Activated CD4-positive, alpha-beta T cell treated with anti-CD3 and anti-CD28 coated beads, Interleukin-2, amount 50 U/mL, for 16 hours (primary cell): ENCODE measurements around the gene PDZRN4.

Source experiments
- DNase-seq: peaks from one replicate; pipeline ENCODE4 v3.0.0-alpha.2; 2020

PDZRN4 gene

GRCh38 chr12:41462312-41462711 lies 274.2 kb downstream of the PDZRN4 start:
- DNase-seq: no peak

GRCh38 chr12:41465526-41465925 lies 277.4 kb downstream of the PDZRN4 start:
- DNase-seq: no peak

DNA sequence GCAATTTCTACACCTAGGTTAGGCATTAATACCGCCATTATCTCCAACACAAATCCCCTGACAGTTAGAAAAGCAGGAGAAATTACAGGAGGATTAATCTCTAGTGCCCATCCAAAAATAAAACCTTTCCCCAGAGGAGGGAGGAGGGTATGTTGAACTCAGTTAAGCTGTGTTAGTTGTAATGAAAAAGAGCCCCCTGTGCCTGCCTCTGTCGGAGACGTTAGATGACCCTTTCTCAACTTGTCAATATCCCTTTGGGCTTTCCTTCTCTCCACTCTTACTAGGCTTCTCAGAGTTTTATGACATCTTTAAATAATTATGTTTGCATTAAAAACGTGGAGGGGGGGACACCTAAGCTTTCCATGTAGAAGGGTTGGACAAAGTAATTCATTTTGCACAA lies 278.2 kb downstream of the PDZRN4 start:
- DNase-seq: no peak

DNA sequence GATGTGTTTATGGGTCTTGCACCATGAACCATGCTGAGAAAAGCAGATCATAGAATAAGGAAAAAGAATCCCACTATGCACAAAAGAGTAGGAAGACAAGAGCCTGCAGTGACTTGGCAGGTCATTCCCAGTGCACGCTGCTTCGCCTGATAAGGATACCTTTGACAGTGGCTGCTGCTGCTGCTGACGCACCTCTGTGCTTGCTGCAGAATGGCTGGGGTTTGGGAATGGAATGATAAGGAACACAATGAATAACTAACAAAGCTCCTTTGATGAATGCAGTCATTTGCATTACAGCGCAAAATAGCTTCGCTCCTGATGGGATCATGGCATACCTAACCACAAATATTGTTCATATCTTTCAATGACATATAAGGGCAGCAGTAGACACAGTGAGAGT lies 278.7 kb downstream of the PDZRN4 start:
- no peak for DNase-seq

DNA sequence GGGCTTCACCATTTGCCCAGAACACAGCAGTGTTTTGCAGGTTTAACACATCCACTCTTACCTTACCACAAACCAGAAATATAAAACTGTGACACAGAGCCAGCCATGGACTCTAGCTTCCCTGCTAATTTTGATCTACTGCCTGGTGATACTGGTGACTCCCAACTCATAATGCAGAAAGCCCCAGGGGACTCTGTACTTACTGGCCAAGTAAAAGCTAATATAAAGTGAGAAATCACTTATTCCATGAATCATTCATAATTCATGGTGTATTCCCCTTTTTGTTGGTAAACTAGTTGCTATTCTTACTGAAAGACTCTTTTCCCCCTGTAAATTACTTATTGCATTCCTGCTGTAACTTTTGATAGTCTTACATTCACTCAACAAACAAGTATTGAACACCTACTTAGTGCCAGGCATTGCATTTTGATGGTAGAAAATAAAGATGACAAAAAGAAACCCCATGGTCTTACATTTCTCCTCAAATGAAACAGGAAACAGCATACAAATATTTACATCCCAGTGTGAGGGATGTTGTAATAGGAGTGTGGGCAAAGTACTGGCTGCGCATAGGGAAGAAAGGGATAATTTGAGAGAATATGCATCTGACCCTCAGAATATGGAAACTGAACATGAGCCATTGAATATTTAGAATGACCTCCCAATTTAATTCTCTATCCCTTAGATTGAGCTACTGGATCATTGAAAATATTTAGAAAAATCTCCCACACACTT lies 279.6 kb downstream of the PDZRN4 start:
- no peak for DNase-seq

DNA sequence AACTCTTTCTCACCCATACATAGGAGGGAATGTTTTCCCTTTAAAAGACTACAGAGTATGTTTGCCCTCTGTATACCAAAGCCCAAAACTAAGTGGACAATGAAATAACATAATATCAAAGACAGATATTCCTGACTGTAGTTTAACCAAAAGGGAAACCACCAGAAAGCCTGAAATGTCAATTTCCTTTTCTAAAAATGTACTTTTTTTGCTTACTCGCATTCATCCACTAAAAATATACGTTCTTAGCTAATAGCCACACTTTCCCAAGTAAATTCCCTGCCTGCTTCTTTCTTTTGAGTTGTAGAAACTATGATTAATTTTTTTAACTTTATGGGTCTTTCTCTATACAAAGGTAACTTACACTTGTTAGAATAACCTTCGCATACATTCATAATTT lies 280.2 kb downstream of the PDZRN4 start:
- DNase-seq: no peak

DNA sequence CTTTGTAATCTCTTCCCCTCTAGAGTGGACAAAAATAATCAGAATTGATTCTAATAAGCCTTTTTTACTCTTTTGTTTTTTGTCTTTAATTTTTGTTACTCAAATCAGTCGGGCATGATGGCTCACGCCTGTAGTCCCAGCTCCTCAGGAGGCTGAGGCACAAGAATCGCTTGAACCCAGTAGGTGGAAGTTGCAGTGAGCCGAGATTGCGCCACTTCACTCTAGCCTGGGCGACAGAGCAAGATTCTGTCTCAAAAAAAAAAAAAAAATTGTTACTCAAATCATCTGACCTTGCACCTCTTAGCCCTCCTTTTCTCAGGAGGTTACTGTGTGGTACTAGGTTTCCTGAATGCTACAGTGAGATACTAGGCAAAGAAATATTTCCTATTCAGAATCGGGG lies 280.6 kb downstream of the PDZRN4 start:
- no peak for DNase-seq

GRCh38 chr12:41473441-41473840 lies 285.3 kb downstream of the PDZRN4 start:
- no peak for DNase-seq

GRCh38 chr12:41474001-41474400 lies 285.9 kb downstream of the PDZRN4 start:
- DNase-seq: no peak

- no peak for DNase-seq
These were observed 288.6 kb downstream of the PDZRN4 start for GRCh38 chr12:41476499-41477439.

- DNase-seq: no peak
These were observed 291.3 kb downstream of the PDZRN4 start for GRCh38 chr12:41479426-41479825.

- DNase-seq: peak; percentile 2
These were observed 297.1 kb downstream of the PDZRN4 start for GRCh38 chr12:41485203-41485602.

DNA sequence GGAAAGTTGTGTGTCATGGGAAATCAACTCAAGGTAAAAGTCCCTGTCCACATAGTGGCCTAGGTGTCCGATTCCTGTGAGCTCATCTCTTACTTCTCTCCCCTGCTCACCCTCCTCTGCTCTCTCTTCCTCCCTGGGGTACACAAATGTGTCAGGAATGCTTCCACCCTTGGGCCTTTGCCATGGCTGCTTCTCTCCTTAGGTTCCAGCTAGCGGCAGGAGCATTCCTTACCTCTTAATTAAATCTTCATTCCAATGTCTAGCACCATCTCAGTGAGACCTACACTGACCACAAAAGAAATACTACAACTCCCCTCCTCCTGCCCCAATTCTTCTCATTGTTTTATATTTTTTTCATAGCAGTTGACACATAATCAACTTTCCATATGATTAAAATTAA lies 298.6 kb downstream of the PDZRN4 start:
- no peak for DNase-seq

- DNase-seq: no peak
These were observed 307.9 kb downstream of the PDZRN4 start for GRCh38 chr12:41496009-41496408.

- no peak for DNase-seq
These were observed 309.3 kb downstream of the PDZRN4 start for GRCh38 chr12:41497409-41497808.

DNA sequence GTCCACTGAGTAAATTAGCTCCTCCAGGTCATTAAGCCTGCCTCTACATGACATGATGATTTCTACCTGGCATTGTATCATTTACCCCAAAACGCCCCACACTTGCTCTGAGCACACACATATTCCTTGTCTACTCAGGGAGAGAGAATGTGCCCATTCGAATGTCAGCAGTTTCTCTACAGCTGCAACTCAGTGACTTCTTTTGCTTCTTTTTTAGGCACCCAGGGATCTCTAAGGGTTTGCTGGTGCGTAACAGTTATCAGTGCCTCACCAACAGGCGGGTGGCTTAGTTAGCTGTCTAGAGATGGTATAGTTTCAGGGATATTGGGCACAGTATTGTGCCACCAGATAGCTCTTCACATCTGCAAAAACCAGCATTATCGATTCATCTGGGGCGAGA lies 316.9 kb downstream of the PDZRN4 start:
- DNase-seq: no peak

DNA sequence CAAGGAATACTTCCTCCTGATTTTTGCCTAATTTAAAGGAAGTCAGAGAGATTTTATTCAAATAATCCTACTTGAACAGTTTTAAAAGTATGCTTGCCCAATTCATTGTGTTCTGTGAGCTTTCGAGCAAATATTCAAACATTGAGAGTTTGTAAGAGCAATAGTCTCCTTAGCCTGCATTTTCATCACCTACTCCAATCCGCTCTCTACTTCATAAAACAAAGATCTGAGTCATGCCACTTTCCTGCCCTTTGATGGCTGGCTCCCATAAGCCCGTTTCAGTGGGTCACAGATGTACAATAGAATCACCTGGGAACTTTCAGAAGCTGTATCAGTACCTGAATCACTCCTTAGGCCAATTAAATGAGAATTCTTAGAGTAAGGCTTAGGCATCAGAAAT lies 319.2 kb downstream of the PDZRN4 start:
- no peak for DNase-seq

DNA sequence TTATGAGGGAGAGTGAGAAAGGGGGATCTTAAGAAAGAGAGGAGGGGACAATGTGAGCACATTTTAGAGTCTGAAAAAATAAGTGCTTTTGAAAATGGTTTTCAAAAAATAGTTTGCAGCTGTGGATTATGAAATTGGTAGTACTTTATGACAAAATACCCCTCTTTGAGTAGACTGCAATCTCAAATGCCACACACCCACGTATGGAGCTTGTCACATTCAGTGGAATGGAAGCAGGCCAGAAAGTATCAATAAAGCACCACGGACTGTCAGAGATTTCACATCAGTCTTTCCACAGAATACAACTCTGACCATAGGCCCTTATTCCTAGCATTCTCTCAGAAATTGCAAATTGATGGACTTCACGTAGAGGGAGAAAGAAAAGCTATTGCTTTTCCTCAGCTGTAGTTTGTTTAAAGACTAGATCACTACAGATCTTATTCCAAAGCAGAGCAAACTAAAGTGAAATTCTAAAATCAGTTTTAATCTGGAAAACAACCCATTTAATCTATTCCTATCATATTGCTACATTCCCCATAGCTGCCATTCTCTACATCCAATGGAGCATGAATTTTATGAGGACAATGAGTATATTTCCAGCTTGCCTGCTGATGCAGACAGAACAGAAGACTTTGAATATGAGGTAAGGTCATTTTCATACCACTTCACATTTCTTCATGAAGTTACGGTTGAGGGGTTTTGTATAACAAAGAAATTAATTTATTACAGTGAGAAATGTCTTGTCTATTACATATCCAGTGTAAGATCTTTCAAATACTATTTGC lies 321.3 kb downstream of the PDZRN4 start:
- no peak for DNase-seq

GRCh38 chr12:41510470-41510869 lies 322.4 kb downstream of the PDZRN4 start:
- no peak for DNase-seq

DNA sequence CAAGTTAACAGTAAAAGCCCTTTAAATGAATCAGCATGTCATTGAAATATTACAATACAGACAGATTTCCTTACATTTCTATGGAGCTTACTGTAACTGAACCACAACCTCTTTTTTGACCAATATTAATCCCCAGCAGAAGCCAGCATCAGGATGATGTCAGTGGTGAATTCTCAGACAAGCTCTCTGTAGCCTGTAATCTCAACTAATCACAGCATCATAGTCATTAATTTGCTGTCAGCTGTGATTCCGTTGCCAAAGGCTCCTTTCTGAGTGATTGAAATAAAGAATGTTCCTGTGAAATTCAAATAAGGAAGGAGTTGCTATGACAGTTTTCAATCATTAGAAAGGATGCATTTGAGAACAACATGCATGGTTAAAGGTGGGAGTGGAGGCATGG lies 323.1 kb downstream of the PDZRN4 start:
- DNase-seq: no peak

GRCh38 chr12:41512497-41512896 lies 324.4 kb downstream of the PDZRN4 start:
- DNase-seq: no peak

DNA sequence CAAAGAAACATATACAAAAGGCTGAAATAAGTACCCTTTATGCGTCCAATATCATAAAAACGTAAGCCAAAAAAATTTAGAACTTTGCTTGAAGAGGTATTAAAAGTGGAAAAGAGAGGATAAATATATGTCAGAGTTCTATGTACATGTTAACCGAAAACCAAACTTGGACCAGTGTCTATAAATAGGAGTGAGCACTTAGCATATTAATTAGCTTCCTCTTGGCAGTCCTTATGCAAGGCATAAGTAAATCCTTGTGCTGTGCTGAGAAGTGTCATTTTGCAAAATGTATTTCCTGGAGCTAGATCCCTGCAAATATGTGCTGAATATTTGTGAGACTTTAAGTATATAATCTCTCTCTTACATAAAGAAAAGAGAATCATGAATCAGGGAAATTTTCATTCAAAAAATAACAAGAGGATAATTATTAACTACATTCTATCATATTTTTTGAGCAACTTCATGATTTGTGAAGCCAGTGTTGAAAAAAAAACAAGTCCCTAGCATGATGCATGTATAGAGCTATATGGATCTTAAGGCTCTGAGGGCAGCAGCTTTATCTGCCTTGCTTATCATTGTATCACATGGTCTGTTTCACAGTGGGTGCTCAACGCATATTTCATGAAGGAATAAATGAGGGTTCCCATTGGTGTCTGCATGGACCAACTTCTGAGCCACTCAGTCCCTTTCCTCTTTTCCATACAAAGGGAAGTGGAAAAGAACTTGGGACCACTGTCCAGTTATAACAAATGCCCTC lies 326.1 kb downstream of the PDZRN4 start:
- DNase-seq: no peak

DNA sequence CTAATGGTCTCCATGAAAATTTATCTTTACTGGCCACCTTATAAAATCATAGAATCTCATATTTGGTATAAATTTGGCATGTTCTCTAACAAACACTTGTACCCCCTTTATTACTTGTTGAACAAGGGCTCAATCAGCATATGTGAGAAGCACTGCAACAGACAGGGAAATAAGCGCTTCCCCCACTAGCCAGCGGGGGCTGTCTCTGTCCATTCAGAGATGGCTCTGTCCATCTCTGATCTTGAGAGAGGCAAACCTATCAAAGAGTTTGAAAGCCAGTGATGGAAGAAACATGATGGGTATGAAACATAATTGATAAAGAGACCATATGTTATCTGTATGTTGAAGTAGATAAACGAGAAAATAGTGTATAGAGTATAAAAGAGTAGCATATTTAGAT lies 326.8 kb downstream of the PDZRN4 start:
- DNase-seq: no peak
